DMS153 treated with DMSO at 0.1 percent for 48 hours (cell line): ENCODE data around the gene MTMR4.
"Not testable (repeated sequence)": the region's sequence is repeated elsewhere in the genome, so short reads cannot be mapped to it uniquely, and the experiment has no call there.

Experiments
- DNase-seq: peaks from one replicate; lab custom pipeline; 2025; ENCODE audit not compliant: unreplicated experiment; lab: John Stamatoyannopoulos, UW

MTMR4 gene

DNA sequence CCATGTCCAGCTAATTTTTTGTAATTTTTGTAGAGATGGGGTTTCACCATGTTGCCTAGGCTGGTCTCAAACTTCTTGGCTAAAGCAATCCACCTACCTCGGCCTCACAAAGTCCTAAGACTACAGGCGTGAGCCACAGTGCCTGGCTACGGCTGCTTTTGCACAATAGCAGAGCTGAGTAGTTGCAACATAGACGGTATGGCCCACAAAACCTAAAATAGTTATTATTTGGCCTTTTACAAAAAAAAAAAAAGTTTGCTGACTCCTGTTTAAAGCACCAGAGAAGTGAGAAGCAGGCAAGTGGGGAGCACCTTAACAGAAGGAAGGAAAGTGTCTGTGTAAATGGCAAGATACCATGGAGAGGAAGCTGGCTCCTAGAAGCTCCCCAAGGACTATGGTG, 20.9 kb downstream of the MTMR4 start:
- DNase-seq: no peak

DNA sequence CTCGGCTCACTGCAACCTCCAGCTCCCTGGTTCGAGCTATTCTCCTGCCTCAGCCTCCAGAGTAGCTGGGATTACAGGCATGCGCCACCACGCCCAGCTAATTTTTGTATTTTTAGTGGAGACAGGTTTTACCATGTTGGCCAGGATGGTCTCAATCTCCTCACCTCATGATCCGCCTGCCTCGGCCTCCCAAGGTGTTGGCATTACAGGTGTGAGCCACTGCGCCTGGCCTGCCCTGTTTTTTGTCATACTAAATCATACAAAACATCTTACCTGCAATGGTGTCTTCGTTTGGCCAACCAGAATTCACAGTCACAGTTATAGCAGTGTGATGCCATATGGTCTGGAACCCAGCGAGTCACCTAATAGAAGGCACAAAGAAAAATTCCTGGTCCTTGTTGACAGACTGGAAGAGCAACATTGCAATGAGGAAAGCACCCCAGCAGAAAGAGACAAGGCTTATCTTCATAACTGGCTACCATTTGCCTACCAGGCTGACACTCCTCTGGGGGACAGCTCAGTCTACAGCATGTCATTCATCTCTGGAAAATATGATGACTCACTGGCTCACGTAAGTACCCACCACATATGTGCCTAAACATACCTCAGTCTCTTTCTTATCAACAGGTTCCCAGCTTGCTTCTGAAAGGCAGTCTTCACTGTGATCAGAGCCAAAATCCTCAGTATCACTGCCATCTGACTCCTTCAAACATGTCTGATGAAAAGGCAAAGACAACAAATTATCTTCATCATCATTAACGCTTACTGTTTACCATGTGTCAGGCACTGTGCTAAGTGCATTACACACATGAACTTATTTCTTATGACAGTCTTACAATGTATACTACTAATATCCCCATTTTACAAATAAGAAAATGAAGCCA, 22.0 kb downstream of the MTMR4 start:
- no peak for DNase-seq

DNA sequence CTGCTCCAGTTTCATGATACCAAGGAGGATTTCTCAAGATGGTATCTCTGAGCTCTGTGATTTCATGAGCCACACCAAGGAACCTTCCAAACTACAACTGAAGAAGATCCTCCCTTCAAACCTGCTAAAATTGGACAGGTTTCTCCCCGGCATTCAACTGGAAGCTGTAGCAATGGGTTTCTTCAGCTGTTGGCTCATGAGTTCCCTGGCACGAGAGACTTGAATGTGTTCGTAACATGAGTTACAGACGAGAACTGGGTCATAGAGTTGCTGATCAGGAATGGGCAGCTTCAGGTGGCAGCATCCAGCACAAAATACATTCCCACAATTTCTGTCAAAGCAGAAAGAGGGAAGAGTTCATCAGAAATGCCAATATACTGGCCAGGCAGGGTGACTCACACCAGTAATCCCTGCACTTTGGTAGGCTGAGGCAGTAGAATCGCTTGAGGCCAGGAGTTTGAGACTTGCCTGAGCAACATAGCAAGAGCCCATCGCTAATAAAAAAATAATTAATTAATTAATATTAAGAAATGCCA, 22.9 kb downstream of the MTMR4 start:
- no peak for DNase-seq

DNA sequence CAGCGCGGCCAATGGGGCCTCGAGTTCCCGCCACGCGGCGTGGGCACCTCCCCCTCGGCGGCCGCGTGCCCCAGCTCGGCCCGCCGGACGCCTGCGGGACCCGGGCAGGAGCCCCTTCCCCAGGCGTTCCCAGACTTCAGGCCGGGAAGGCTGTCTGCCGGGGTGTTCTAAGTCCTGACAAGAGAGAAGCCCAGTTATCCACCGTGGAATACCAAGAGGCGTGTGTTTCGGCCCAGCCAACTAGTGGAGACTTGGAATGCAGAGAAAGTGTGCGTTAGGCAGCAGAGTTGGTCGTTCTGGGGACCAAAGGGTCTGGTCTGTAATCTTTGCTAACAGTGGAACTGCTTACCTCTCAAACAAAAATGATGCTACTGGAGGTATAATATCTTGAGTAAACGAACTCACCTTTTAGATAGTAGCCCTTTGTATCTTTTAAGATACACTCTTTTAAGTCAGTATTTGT, 26.0 kb downstream of the MTMR4 start:
- no peak for DNase-seq

DNA sequence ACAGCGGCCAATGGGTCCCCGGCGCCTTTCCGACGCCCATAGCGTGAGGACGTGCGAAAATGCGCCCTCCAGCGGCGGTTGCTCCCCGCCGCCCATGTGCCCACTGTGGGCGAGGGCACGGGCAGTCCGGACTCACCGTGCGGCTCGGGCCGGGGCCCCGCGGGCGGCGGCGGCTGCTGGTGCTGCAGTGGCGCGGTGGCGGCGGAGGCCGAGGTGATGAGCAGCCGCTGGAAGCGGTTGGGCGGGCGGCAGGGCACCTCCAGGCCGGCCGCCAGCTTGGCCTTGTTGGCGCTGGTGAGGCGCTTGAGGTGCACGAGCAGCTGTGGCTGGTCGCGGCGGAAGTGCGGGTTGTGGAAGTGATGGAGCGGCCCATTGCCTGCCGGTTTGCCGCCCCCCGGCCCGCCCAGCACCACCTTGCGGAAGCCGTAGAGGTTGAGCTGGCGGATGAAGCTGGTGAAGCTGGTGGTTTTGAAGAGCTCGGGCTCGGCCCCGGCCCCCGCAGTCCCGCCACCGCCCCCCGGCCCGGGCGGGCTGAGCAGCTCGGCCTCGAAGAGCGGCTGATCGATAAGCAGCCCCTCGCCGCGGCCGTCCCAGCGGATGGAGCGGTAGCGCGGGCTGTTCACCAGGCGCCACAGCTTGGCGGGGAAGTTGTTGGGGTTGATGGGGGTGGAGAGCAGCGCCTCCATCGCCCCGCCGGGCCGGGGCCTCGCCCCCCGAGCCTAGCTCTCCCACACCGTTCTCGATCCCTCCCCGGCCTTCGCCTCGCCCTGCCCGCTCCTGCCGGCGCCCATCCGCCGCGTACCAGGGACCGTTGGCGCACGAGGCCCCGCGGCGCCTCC, 26.6 kb downstream of the MTMR4 start, which contains the start of gene HSF5:
TSS of gene HSF5 (minus strand) at position 820 of the 839 bp plus-strand sequence. CDS start at position 686, 134 bp downstream.
- no peak for DNase-seq

DNA sequence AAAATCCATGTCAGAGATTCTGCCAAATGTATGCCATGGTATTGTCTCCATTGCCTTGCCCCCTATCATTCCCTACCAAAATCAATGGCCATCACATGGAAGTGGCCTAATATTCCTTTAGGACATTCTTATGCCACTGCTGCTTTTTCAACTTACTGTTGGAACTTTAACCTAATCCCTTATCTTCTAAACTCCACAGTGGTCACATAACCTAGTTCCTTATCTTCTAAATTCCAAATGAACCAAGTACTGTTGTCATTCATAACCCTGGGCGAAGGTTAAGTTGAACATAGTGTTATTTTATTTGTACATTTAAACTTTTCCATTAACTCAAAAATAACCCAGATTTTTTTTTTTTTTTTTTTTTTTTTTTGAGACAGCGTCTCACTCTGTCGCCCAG, 29.8 kb downstream of the MTMR4 start:
- no peak for DNase-seq

DNA sequence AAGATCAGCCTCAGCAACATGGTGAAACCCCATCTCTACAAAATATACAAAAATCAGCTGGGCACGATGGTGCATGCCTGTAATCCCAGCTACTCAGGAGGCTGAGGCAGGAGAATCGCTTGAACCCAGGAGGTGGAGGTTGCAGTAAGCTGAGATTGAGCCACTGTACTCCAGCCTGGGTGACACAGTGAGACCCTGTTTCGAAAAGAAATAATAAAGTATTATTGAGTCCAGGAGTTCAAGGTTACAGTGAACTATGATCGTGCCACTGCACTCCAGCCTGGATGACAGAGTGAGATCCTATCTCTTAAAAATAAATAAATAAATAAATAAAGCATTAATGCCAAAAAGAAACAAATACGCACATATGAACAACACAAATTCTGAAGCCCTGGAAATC, 32.6 kb downstream of the MTMR4 start:
- not testable (repeated sequence) for DNase-seq

DNA sequence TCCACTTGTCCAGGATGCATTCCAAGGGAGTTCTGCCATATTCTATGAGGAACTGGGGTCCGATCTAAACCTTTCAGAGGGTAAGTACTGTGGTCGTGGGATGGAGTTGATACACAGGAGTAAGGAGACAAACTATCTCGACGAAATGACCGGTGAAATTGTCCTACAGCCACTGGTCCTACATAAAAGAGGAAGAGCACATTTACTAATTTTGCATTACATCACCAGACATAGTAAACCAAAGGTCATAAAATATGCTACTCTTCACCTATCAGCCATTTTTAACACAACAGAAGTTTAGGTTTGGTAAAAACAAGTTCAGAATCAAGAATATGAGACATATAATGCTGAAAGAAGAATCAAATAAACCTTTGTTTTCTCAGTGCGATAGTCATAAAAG, 34.3 kb downstream of the MTMR4 start:
- DNase-seq: no peak

DNA sequence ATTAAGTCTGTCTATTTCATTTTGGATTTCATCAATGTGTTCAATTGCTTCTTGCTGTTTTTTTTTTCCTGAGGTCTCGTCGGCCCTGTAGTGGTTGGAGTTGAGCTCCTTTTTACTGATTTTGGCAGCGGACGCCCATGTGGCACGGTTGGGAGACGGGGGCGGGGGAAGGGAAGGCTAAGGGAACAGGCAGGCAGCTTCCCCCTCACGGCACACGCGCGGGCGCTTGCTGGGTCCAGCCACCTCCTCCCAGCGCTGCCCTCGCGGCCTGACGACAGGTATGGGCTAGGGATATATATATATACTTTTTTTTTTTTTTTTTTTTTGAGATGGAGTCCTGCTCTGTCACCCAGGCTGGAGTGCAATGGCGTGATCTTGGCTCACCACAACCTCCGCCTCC, 37.6 kb downstream of the MTMR4 start:
- DNase-seq: no peak

DNA sequence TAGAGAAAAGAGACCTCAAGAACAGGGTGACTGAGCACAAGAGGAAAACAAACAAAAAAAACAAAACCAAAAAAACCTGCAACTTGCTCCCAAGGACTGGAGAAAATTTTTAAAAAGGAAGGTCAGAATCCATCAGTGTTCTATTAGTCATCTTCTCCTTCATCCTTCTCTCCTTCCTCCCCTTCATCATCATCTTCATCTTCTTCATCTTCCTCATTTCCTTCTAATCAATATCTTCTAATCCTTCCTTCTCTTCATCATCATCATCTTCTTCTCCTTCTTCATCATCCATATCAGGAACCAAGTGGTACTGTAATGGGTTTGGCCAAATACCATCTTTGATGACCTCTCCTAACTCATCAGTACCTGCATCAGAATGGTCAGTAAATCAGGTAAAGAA, 38.5 kb downstream of the MTMR4 start:
- no peak for DNase-seq

DNA sequence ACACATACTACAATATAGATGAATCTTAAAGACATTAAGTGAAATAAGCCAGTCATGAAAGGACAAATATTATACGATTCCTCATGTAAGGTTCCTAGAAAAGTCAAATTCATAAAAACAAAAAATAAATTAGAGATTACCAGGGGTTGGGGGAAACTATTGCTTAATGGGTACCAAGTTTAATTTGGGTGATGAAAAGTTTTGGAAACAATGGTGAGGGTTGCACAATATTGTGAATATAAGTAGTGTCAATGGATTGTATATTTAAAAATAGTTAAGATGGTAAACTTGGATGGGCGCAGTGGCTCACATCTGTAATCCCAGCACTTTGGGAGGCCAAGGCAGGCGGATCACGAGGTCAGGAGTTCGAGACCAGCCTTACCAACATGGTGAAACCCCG, 44.1 kb downstream of the MTMR4 start:
- DNase-seq: no peak

DNA sequence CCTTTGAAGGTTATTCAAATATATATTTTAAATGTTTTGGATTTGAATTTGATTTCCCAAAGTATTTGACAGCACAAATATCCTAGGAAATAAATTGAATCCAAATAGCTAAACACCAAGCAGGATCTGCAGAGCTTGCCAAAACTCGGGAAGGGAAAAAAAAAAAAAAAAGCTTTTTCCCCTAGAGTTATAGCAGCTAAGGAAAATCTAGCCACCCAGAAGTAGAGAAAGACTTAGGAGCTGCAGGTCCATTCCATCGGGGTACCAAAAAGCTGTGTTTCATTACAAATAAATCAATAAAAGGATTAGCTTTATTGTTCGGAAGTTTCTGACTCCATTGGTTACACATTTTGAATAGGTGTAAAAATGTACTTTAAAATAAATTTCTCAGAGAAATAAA, 45.5 kb downstream of the MTMR4 start:
- no peak for DNase-seq

DNA sequence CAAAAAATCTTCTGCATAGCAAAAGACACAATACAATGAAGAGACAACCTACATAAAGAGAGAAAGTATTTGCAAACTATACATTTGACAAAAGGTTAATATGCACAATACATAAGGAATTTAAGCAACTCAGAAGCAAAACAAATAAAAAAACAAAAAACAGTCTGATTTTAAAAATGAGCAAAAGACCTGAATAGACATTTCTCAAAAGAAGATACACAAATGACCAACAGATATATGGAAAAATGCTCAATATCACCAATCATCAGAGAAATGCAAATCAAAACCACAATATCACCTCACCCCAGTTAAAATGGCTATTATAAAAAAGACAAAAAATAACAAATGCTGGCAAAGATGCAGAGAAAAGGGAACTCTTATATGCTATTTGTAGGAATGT, 58.9 kb downstream of the MTMR4 start:
- DNase-seq: no peak

DNA sequence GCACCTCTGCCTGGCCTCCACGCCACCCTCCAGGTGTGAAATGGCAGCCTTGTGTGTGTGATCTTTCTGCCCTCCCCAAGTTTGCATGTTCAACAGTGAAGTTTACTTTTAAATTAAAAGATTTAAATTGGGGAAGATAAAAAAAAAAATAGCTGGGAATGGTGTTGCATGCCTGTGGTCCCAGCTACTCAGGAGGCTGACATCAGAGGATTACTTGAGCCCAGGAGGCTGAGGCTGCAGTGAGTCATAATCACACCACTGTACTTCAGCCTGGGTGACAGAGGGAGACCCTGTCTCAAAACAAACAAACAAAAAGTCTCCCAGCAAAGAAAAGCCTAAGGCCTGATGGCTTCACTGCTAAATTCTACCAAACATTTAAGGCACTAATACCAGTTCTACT, 61.7 kb downstream of the MTMR4 start:
- DNase-seq: no peak

DNA sequence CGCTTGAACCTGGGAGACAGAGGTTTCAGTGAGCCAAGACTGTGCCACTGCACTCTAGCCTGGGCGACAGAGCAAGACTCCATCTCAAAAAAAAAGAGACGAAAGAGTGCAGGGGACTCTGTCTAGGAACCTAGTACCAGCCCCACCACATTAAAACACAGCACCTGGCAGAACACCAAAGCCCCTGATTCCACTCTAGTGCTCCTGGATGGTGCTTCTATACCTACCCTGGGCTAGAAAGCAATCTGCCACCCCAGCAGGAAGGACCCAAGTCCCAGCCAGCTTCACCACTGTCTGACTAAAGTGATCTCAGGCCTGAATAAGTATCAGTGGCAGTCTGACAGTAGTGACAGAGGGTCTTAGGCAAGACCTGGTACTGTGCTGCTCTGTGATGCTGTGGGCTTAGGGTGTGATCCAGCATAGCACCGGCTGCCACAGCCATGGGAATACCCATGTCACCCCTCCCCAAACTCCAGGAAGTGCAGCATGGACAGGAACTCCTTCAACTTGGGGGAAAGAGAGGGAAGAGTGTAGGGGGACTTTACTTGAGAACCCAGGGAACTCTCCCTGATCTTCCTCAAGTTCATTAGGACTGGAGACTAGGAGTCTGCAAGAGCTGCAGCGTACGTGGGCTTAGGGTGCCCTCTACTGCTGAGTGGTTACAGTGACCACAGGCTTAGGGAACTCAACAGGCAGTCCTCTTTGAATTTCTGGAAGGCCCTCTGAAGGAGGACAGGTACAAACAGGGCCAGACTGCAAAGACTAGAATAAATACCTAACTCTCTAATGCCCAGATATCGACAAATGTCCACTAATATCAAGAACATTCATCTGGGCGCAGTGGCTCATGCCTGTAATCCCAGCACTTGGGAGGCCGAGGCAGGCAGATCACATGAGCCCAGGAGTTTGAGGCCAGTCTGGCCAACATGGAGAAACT, 67.1 kb downstream of the MTMR4 start:
- peak; percentile 49 for DNase-seq

DNA sequence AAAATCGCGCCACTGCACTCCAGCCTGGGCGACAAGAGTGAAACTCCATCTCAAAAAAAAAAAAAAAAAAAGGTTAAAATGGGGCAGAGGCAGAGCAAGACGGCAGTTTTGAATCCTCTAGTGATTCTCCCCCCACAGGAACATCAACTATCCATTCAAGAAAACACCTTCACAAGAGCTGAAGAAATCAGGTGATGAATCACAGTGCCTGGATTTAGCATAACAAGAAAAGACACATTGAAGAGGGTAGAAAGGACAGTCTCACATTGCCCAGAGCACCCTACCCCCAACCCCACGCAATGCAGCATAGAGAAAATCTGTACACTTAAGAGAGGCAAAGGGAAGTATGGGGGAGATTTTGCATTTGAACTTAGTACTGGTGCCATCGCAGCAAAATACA, 68.4 kb downstream of the MTMR4 start:
- DNase-seq: no peak
